ENCODE results near the gene FANCB. TPM values are rescaled to one million over a fixed set of nuclear protein-coding genes. Genes with fewer than 3 reads are reported as not detected.

FANCB gene
- total RNA-seq, 1 donor from 2014 or later = 4.0 TPM

- ChIA-PET CTCF (no interaction called here), POLR2A (no interaction called here)
- intact Hi-C loops (cut with micrococcal nuclease) = no loop called here
- Mint-ChIP-seq H3K27me3 (no peaks in the 10 kb centered on the region), H3K27ac (no peak overlapping the region), H3K4me1 (no peaks in the 10 kb centered on the region), H3K9me3 (peaks cover 2% of the 10 kb centered on the region), H3K36me3 (ENCODE audit: low read depth) (no peaks in the 10 kb centered on the region), H3K4me3 (no peak overlapping the region)
- no peak for TF ChIP-seq CTCF (IDR thresholded peaks at IDR 0.05)
- no peak for ATAC-seq (ENCODE audit: low read depth)
- DNase-seq = no peak
These were observed 55.3 kb downstream of the FANCB start for GRCh38 chrX:14817571-14817970.

DNA sequence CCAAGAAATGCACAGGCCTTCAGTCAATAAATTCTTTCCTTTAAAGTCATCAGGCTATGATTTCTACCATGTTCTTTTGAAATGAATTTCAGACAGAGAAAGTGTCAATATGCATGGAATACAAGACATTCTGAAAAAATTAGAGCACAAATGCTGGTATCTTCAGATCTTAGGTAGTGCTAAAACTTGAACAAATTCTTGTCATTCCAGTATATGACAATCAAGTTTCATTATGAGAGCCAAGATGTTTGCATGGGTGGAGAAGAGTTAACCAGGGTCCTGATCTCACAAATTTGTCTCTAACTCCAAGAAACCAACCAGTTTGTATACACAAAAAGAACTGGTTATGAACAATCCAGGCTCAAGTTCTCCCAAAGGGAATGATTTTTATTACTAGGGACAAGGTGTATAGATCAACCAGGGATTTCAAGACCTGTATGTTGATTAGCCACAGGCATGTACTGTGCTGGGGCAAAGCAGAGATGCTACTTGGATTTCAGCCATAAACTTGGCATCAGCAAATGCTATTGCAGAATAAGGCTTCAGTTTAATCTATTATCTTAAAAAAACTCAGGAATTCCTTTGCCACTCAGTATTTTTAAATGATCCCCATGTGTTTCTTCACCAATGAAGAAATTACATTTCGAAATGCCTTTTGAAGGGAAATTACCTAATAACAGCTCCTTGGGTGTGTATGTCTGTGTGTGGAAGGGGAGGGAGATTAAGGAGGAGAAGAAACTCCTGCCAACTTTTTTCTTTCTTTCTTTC, 69.7 kb downstream of the FANCB start:
- POLR2A ChIA-PET = no interaction called here
- Mint-ChIP-seq H3K27me3 (no peaks in the 10 kb centered on the region), H3K27ac (no peak overlapping the region), H3K4me3 (no peak overlapping the region), H3K9me3 (no peaks in the 10 kb centered on the region), H3K4me1 (no peaks in the 10 kb centered on the region), H3K36me3 (ENCODE audit: low read depth) (no peaks in the 10 kb centered on the region)
- CTCF ChIA-PET = no interaction called here
- no peak for TF ChIP-seq CTCF (IDR thresholded peaks at IDR 0.05)
- intact Hi-C loops (cut with micrococcal nuclease) = no loop called here
- no peak for ATAC-seq (ENCODE audit: low read depth)
- no peak for DNase-seq

DNA sequence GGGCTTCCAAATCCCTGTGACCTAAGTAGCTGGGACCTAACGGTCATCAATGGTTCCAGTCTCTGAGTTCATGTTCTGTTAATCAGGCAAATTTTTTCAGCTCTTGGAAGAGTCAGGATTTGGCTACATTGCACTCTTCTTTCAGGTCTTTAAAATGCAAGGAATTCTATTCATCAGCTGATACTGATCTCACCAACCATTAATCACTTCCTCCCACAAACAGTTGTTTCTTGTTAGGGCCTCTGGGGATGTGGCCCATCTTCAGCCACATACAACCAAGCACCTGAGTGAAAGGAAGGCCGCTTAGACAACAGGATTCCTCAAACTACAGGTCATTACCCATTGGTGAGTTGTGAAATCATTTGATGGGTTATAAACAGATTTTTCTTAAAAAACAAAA, 71.7 kb downstream of the FANCB start:
- DNase-seq (no peak), ATAC-seq (ENCODE audit: low read depth) (no peak)
- no peak overlapping the region for H3K27ac Mint-ChIP-seq
- POLR2A ChIA-PET = no interaction called here
- intact Hi-C loops (cut with micrococcal nuclease) = no loop called here
- H3K36me3 Mint-ChIP-seq (ENCODE audit: low read depth) = no peaks in the 10 kb centered on the region
- H3K4me1 Mint-ChIP-seq = no peaks in the 10 kb centered on the region
- no peaks in the 10 kb centered on the region for H3K27me3 Mint-ChIP-seq
- no peak overlapping the region for H3K4me3 Mint-ChIP-seq
- no peak for TF ChIP-seq CTCF (IDR thresholded peaks at IDR 0.05)
- CTCF ChIA-PET = no interaction called here
- H3K9me3 Mint-ChIP-seq = no peaks in the 10 kb centered on the region

- DNase-seq (no peak), ATAC-seq (ENCODE audit: low read depth) (no peak)
- Mint-ChIP-seq H3K4me1 (no peaks in the 10 kb centered on the region), H3K27ac (no peak overlapping the region), H3K4me3 (no peak overlapping the region), H3K27me3 (no peaks in the 10 kb centered on the region), H3K9me3 (no peaks in the 10 kb centered on the region), H3K36me3 (ENCODE audit: low read depth) (no peaks in the 10 kb centered on the region)
- POLR2A ChIA-PET = no interaction called here
- intact Hi-C loops (cut with micrococcal nuclease) = no loop called here
- CTCF ChIA-PET = no interaction called here
- TF ChIP-seq CTCF (IDR thresholded peaks at IDR 0.05) = no peak
These were observed 74.0 kb downstream of the FANCB start for GRCh38 chrX:14798805-14799397.

Other genes starting within 250 kb of the FANCB start
- gene MOSPD2, start 352 bp upstream of the FANCB start, total RNA-seq = 15.6 and 19.7 TPM in 2 replicates

Data from activated B cell treated with CpG ODN at 0.5 μM for 24 hours (primary cell).